Neuron (in vitro differentiated cells): ENCODE data around the gene LIG1.

Experiments
- H2AFZ ChIP-seq: one replicate; pipeline ENCODE4 v1.6.1; 2013; ENCODE audit warnings: low read depth, mild to moderate bottlenecking, inconsistent platforms, low read length, moderate library complexity
- H3K27me3 ChIP-seq: one replicate; pipeline ENCODE4 v1.6.1; 2013; ENCODE audit warnings: low read length; ENCODE audit not compliant: insufficient read depth
- H3K36me3 ChIP-seq: one replicate; pipeline ENCODE4 v1.6.1; 2013; ENCODE audit warnings: low read length; ENCODE audit not compliant: insufficient read depth
- H3K4me1 ChIP-seq: one replicate; pipeline ENCODE4 v1.6.1; 2013; ENCODE audit warnings: low read length; ENCODE audit not compliant: insufficient read depth
- H3K4me3 ChIP-seq: 2 replicates; pipeline ENCODE4 v1.5.1; 2013; ENCODE audit warnings: mild to moderate bottlenecking, low read length, moderate library complexity
- H3K9me3 ChIP-seq: one replicate; pipeline ENCODE4 v1.6.1; 2013; ENCODE audit warnings: low read length

Gene LIG1

GRCh38 chr19:48194041-48194843 is 24.1 kb upstream of the LIG1 start:
- peaks cover 51% of the 10 kb centered on the region for H3K36me3 ChIP-seq

GRCh38 chr19:48192750-48193149 is 22.6 kb upstream of the LIG1 start:
- H3K27me3 ChIP-seq, result no peaks in the 10 kb centered on the region
- peaks cover 7% of the 10 kb centered on the region for H3K4me1 ChIP-seq
- peaks cover 5% of the 10 kb centered on the region for H3K9me3 ChIP-seq
- H3K36me3 ChIP-seq, result peaks cover 63% of the 10 kb centered on the region
- no peak overlapping the region for H3K4me3 ChIP-seq
- H2AFZ ChIP-seq, result no peak overlapping the region

More at GRCh38 chr19:48194041-48194843, 24.1 kb upstream of the LIG1 start:
- H3K4me1 ChIP-seq, result peaks cover 7% of the 10 kb centered on the region
- no peak overlapping the region for H2AFZ ChIP-seq
- no peak overlapping the region for H3K4me3 ChIP-seq
- H3K9me3 ChIP-seq, result no peaks in the 10 kb centered on the region
- no peaks in the 10 kb centered on the region for H3K27me3 ChIP-seq

DNA sequence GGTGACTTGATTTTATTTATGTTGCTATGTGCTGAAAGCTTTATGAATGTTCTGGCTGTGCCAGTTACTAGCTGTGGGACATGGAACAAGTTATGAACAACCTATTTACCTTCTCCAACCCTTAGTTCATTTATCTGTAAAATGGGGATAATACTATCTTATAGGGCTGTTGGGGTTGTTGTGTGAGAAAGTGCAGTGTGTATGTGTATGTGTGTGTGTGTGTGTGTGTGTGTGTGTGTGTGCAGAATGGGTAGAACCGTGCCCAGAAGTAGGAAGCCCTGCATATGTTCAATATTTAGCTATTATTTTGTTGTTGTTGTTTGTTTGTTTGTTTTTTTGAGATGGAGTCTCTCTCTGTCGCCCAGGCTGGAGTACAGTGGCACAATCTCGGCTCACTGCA is 20.7 kb upstream of the LIG1 start:
- Histone ChIP-seq H3K9me3 (peaks cover 5% of the 10 kb centered on the region), H3K4me3 (no peak overlapping the region), H3K27me3 (no peaks in the 10 kb centered on the region), H2AFZ (no peak overlapping the region), H3K4me1 (no peaks in the 10 kb centered on the region), H3K36me3 (peaks cover 62% of the 10 kb centered on the region)

DNA sequence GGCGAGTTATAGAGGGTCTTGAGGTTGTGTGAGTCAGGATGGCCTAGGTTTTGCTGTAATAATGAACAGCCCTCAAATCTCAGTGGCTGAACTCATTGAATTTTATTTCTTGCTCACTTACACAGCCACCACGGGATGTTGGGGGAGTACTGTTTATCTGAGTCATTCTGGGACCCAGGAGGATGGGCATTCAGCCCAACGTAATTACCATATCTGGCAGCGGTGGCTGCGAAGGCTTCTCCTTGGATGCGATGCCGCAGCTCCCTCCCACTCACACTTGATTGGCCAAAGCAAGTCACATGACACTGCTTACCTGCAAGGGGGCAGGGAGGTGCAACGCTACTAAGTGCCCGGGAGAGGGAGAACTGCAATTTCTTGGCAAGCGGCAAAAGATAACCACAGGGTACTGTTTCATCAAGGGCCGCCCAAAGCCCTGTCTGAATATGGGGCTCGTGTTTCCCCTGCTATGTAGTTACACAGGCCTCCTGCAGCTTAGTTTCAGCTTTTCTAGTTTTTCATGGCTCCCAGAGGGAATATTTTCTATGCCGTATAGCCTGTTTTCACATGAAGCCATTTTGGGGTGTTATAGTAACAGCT is 20.2 kb upstream of the LIG1 start:
- peaks cover 61% of the 10 kb centered on the region for H3K36me3 ChIP-seq
- H3K9me3 ChIP-seq, result peaks cover 5% of the 10 kb centered on the region
- no peak overlapping the region for H2AFZ ChIP-seq
- no peaks in the 10 kb centered on the region for H3K27me3 ChIP-seq
- no peak overlapping the region for H3K4me3 ChIP-seq
- H3K4me1 ChIP-seq, result no peaks in the 10 kb centered on the region

- Histone ChIP-seq H3K4me1 (no peaks in the 10 kb centered on the region), H3K27me3 (no peaks in the 10 kb centered on the region), H3K36me3 (peaks cover 55% of the 10 kb centered on the region), H3K4me3 (no peak overlapping the region), H2AFZ (no peak overlapping the region), H3K9me3 (peaks cover 15% of the 10 kb centered on the region)
Observed at GRCh38 chr19:48186541-48186991, 16.4 kb upstream of the LIG1 start.

- peaks cover 20% of the 10 kb centered on the region for H3K9me3 ChIP-seq
- peaks cover 56% of the 10 kb centered on the region for H3K36me3 ChIP-seq
- H3K4me3 ChIP-seq, result no peak overlapping the region
Observed at GRCh38 chr19:48186015-48186414, 15.9 kb upstream of the LIG1 start.

GRCh38 chr19:48183356-48183755 is 13.2 kb upstream of the LIG1 start:
- H2AFZ ChIP-seq, result no peak overlapping the region
- H3K27me3 ChIP-seq, result no peaks in the 10 kb centered on the region
- H3K4me3 ChIP-seq, result no peak overlapping the region
- H3K4me1 ChIP-seq, result no peaks in the 10 kb centered on the region
- peaks cover 47% of the 10 kb centered on the region for H3K36me3 ChIP-seq
- H3K9me3 ChIP-seq, result peaks cover 19% of the 10 kb centered on the region

More at GRCh38 chr19:48186015-48186414, 15.9 kb upstream of the LIG1 start:
- H3K4me1 ChIP-seq, result no peaks in the 10 kb centered on the region
- H3K27me3 ChIP-seq, result no peaks in the 10 kb centered on the region
- no peak overlapping the region for H2AFZ ChIP-seq

DNA sequence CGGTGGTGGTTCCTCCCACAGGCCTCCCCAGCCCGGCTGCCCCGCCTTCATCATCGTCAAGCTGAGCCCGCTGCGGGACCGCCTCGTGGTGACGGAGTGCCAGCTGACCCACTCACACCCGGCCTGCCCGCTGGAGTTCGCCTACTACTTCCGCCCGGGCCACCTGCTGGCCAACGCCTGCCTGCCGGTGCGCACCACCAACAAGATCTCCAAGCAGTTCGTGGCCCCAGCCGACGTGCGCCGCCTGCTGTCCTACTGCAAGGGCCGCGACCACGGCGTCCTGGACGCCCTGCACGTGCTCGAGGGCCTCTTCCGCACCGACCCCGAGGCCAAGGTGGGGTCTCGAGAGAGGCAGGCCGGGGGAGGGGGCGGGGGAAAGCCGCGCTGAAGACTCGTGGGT is 12.3 kb upstream of the LIG1 start:
- H3K9me3 ChIP-seq, result peaks cover 19% of the 10 kb centered on the region
- peaks cover 42% of the 10 kb centered on the region for H3K36me3 ChIP-seq
- H3K4me1 ChIP-seq, result no peaks in the 10 kb centered on the region
- H3K4me3 ChIP-seq, result no peak overlapping the region
- H2AFZ ChIP-seq, result no peak overlapping the region
- H3K27me3 ChIP-seq, result no peaks in the 10 kb centered on the region

DNA sequence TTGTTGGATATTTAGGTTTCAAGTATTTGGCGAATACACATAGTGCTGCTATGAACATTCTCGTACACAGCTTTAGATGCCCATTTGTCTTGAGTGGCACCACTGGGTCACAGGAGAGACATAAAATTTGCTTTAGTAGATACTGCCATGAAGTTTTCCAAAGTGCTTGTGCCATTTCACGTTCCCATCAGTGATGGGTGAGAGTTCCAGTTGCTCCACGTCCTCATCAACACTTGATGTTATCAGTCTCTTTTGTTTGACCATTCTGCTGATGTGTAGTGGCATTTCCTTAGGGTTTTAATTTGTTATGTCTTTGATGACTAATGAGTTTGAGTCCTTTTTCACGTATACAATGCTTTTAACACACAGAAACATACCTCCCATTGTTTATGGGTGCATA is 11.4 kb upstream of the LIG1 start:
- Histone ChIP-seq H3K36me3 (peaks cover 42% of the 10 kb centered on the region), H3K4me1 (no peaks in the 10 kb centered on the region), H3K27me3 (no peaks in the 10 kb centered on the region), H2AFZ (no peak overlapping the region), H3K9me3 (peaks cover 19% of the 10 kb centered on the region), H3K4me3 (no peak overlapping the region)

- Histone ChIP-seq H3K4me1 (peaks cover 4% of the 10 kb centered on the region), H3K4me3 (no peak overlapping the region), H3K36me3 (peaks cover 49% of the 10 kb centered on the region), H2AFZ (no peak overlapping the region), H3K27me3 (no peaks in the 10 kb centered on the region), H3K9me3 (peaks cover 6% of the 10 kb centered on the region)
Observed at GRCh38 chr19:48176226-48176625, 6.1 kb upstream of the LIG1 start.

DNA sequence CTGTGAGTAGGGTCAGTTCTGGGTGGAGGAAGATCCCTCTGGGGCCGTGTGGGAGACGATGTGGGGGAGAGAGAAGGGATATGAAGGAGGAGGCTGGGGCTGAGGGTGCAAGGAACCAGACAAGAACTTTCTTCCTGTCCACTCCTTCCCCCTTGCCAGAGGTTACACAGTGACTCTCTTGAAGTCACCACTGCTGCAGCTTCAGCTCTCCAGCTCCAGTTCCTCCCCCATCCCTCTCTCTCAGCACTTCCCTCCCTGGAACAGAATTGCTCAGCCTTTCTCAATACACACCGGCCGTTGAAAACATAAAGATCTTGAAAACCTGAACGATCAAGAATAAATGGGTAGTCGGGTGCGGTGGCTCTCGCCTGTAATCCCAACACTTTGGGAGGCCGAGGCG is 5.4 kb upstream of the LIG1 start:
- H3K36me3 ChIP-seq, result peaks cover 45% of the 10 kb centered on the region
- H3K9me3 ChIP-seq, result peaks cover 3% of the 10 kb centered on the region
- no peak overlapping the region for H3K4me3 ChIP-seq
- H2AFZ ChIP-seq, result no peak overlapping the region
- no peaks in the 10 kb centered on the region for H3K27me3 ChIP-seq
- peaks cover 9% of the 10 kb centered on the region for H3K4me1 ChIP-seq

GRCh38 chr19:48174445-48175030 is 4.4 kb upstream of the LIG1 start:
- H3K27me3 ChIP-seq, result no peaks in the 10 kb centered on the region
- H3K36me3 ChIP-seq, result peaks cover 42% of the 10 kb centered on the region
- H3K4me1 ChIP-seq, result peaks cover 9% of the 10 kb centered on the region
- no peak overlapping the region for H3K4me3 ChIP-seq
- H3K9me3 ChIP-seq, result no peaks in the 10 kb centered on the region
- no peak overlapping the region for H2AFZ ChIP-seq

GRCh38 chr19:48171710-48172109 is 1.6 kb upstream of the LIG1 start:
- Histone ChIP-seq H3K9me3 (no peaks in the 10 kb centered on the region), H2AFZ (no peak overlapping the region), H3K4me1 (peaks cover 16% of the 10 kb centered on the region), H3K27me3 (no peaks in the 10 kb centered on the region), H3K4me3 (peak overlapping the region; percentile 94), H3K36me3 (peaks cover 32% of the 10 kb centered on the region)
